Lower lobe of right lung (tissue), 2 donors: ENCODE data around the gene CD5L. TPM values are rescaled to one million over a fixed set of nuclear protein-coding genes. Genes with fewer than 3 reads are reported as not detected.

Experiments
- ATAC-seq, 2 donors: fragments of 200-7000 bp; cut with Tn5 transposase; one replicate each; pipeline ENCODE4 v1.9.1; 2020 to 2022; ENCODE audit warnings: mild to moderate bottlenecking in 2 of 2, moderate library complexity in 2 of 2
- DNase-seq: peaks from one replicate; pipeline ENCODE4 v3.0.0-alpha.2; 2020
- H3K27ac ChIP-seq: fragments of 200-600 bp; one replicate; pipeline ENCODE4 v1.8.0; 2022
- H3K27me3 ChIP-seq: fragments of 200-600 bp; one replicate; pipeline ENCODE4 v1.8.0; 2022; ENCODE audit warnings: low read depth
- H3K36me3 ChIP-seq: fragments of 200-600 bp; one replicate; pipeline ENCODE4 v1.8.0; 2022; ENCODE audit warnings: mild to moderate bottlenecking
- H3K4me1 ChIP-seq: fragments of 200-600 bp; one replicate; pipeline ENCODE4 v1.8.0; 2022
- H3K4me3 ChIP-seq: fragments of 200-600 bp; one replicate; pipeline ENCODE4 v1.8.0; 2022; ENCODE audit warnings: mild to moderate bottlenecking
- H3K9me3 ChIP-seq: fragments of 200-600 bp; one replicate; pipeline ENCODE4 v1.8.0; 2022
- CTCF ChIP-seq: fragments of 200-600 bp; IDR thresholded peaks from one replicate; pipeline ENCODE4 v1.8.0; 2022; ENCODE audit warnings: antibody characterized with exemption, mild to moderate bottlenecking
- intact Hi-C: fragments of 100-400 bp; cut with DNase I; formaldehyde crosslinking; loops from one replicate; pipeline ENCODE4 v1.11.0; 2022
- total RNA-seq: library from RNA; stranded (reverse); fragmentation: NEBNext Ultra II Directional; extraction: Animal tissue kit (Norgen Biotek cat#: 25700); gene quantifications from one replicate; pipeline ENCODE4 v1.2.1, GENCODE V29; 2021
- donor health status: DM: no; HTN: yes; CAD: no; lungs with severe emphysema.

CD5L gene
- total RNA-seq, 1 donor from 2014 or later, result 6.8 TPM

- ATAC-seq, result no peak
- Histone ChIP-seq H3K27me3 (peaks cover 4% of the 10 kb centered on the region), H3K9me3 (no peaks in the 10 kb centered on the region), H3K36me3 (no peaks in the 10 kb centered on the region), H3K4me1 (no peaks in the 10 kb centered on the region), H3K27ac (no peak overlapping the region), H3K4me3 (no peak overlapping the region)
- TF ChIP-seq CTCF, result no peak
- no peak for DNase-seq
- intact Hi-C loops, result no loop called here
These were observed 56.4 kb downstream of the CD5L start for GRCh38 chr1:157785248-157785647.

GRCh38 chr1:157784801-157785200 lies 56.8 kb downstream of the CD5L start:
- no peaks in the 10 kb centered on the region for H3K36me3 ChIP-seq
- no peak overlapping the region for H3K4me3 ChIP-seq
- H3K4me1 ChIP-seq, result no peaks in the 10 kb centered on the region
- intact Hi-C loops, result no loop called here
- DNase-seq (no peak), ATAC-seq (no peak)
- H3K27me3 ChIP-seq, result peaks cover 4% of the 10 kb centered on the region
- no peak for TF ChIP-seq CTCF
- H3K27ac ChIP-seq, result no peak overlapping the region
- H3K9me3 ChIP-seq, result no peaks in the 10 kb centered on the region

- Histone ChIP-seq H3K27ac (no peak overlapping the region), H3K27me3 (peaks cover 4% of the 10 kb centered on the region), H3K36me3 (no peaks in the 10 kb centered on the region), H3K4me1 (no peaks in the 10 kb centered on the region), H3K9me3 (no peaks in the 10 kb centered on the region), H3K4me3 (no peak overlapping the region)
- no peak for TF ChIP-seq CTCF
- ATAC-seq (no peak), DNase-seq (no peak)
- intact Hi-C loops, result no loop called here
These were observed 58.7 kb downstream of the CD5L start for GRCh38 chr1:157782931-157783330.

GRCh38 chr1:157781048-157781447 lies 60.6 kb downstream of the CD5L start:
- ATAC-seq, result no peak

More at GRCh38 chr1:157781048-157781447, 60.6 kb downstream of the CD5L start:
- intact Hi-C loops, result no loop called here
- no peak overlapping the region for H3K4me3 ChIP-seq
- no peaks in the 10 kb centered on the region for H3K36me3 ChIP-seq
- no peak overlapping the region for H3K27ac ChIP-seq
- no peak for TF ChIP-seq CTCF
- H3K4me1 ChIP-seq, result no peaks in the 10 kb centered on the region
- no peak for DNase-seq
- H3K27me3 ChIP-seq, result peaks cover 4% of the 10 kb centered on the region
- H3K9me3 ChIP-seq, result no peaks in the 10 kb centered on the region

Other genes with a start within 250 kb of the CD5L start
- gene FCRL4, start 243.7 kb downstream of the CD5L start, total RNA-seq, result not detected
- gene FCRL3, start 141.0 kb downstream of the CD5L start, total RNA-seq, result 1.2 TPM
- gene FCRL2, start 64.7 kb downstream of the CD5L start, total RNA-seq, result 1.3 TPM
- 4.2 TPM for gene FCRL1, start 21.7 kb downstream of the CD5L start, total RNA-seq
- gene KIRREL1, start 151.8 kb upstream of the CD5L start, total RNA-seq, result 26.9 TPM